ENCODE data around the gene MTUS2. TPM values are rescaled to one million over a fixed set of nuclear protein-coding genes. Genes with fewer than 3 reads are reported as not detected.

Gene MTUS2
- total RNA-seq, 1 experiment from 2014 or later, result 0.35 TPM

- Mint-ChIP-seq H3K4me3 (no peak overlapping the region), H3K4me1 (no peaks in the 10 kb centered on the region)
Measured at GRCh38 chr13:28954810-28955209, 134.7 kb downstream of the MTUS2 start.

More at GRCh38 chr13:28954810-28955209, 134.7 kb downstream of the MTUS2 start:
- no peaks in the 10 kb centered on the region for H3K79me1 ChIP-seq (ENCODE audit: insufficient read depth, low read depth, low read length, poor library complexity, severe bottlenecking)
- H3K23ac ChIP-seq (ENCODE audit: insufficient read length, low read depth, low read length), result no peak overlapping the region
- H3K14ac ChIP-seq (ENCODE audit: insufficient read depth, low read length), result no peak overlapping the region
- no peak overlapping the region for H4K5ac ChIP-seq (ENCODE audit: insufficient read length, low read depth, low read length)
- no peak overlapping the region for H2BK12ac ChIP-seq (ENCODE audit: insufficient read length, low read depth, low read length)
- no peak overlapping the region for H2AFZ ChIP-seq (ENCODE audit: low read length)
- H2AK5ac ChIP-seq (ENCODE audit: insufficient read length, low read length), result no peak overlapping the region
- no peak overlapping the region for H3K56ac ChIP-seq (ENCODE audit: insufficient read length, low read depth, low read length)
- H4K91ac ChIP-seq (ENCODE audit: insufficient read length, low read depth, low read length), result no peak overlapping the region
- H3K27ac Mint-ChIP-seq, result no peak overlapping the region
- H3K27me3 ChIP-seq (ENCODE audit: insufficient read depth, low read length), result no peaks in the 10 kb centered on the region
- H2BK120ac ChIP-seq (ENCODE audit: low read depth, low read length, poor library complexity, severe bottlenecking), result no peak overlapping the region
- peaks cover 7% of the 10 kb centered on the region for H3K27me3 Mint-ChIP-seq (ENCODE audit: low read depth)
- H3K4me1 ChIP-seq (ENCODE audit: insufficient read depth, low read length), result no peaks in the 10 kb centered on the region
- no peak overlapping the region for H4K8ac ChIP-seq (replicated peaks; ENCODE audit: insufficient read length, low read depth, low read length)
- no peak overlapping the region for H3K18ac ChIP-seq (ENCODE audit: insufficient read length, low read depth, low read length)
- H4K20me1 ChIP-seq (ENCODE audit: control insufficient read depth, insufficient read depth, insufficient read length), result no peaks in the 10 kb centered on the region
- no peak overlapping the region for H3K27ac ChIP-seq (ENCODE audit: insufficient read length, low read depth, low read length)
- no peaks in the 10 kb centered on the region; a peak in 2 of 5 replicates for H3K9me3 Mint-ChIP-seq
- no peaks in the 10 kb centered on the region for H3K36me3 Mint-ChIP-seq (ENCODE audit: insufficient read depth in 1 of 3, low read depth in 3 of 3)
- H2BK15ac ChIP-seq (ENCODE audit: low read depth, low read length), result no peak overlapping the region
- no peak for DNase-seq
- H2BK20ac ChIP-seq (ENCODE audit: low read depth, low read length, poor library complexity, severe bottlenecking), result no peak overlapping the region
- no peaks in the 10 kb centered on the region for H3K23me2 ChIP-seq (ENCODE audit: insufficient read length, low read depth, low read length, poor library complexity, severe bottlenecking)
- no peaks in the 10 kb centered on the region for H3K9me3 ChIP-seq (ENCODE audit: control insufficient read depth, low read depth, low read length)
- WGBS (ENCODE audit: extremely low coverage, insufficient read length, low lambda C conversion rate), result no CpG with 5 or more reads among the region's 5 CpGs
- no peak overlapping the region for H3K4ac ChIP-seq (ENCODE audit: low read depth, low read length)
- H2BK5ac ChIP-seq (ENCODE audit: insufficient read length, low read length), result no peak overlapping the region
- H3T11ph ChIP-seq (ENCODE audit: low read length), result no peak overlapping the region
- no peak overlapping the region for H3K4me2 ChIP-seq (ENCODE audit: insufficient read depth, insufficient read length, low read length)
- no peaks in the 10 kb centered on the region for H3K79me2 ChIP-seq (ENCODE audit: insufficient read depth, low read length)
- TF ChIP-seq CTCF (conservative IDR thresholded peaks at IDR 0.05), result no peak
- H3K9ac ChIP-seq (ENCODE audit: extremely low read depth, insufficient read length, low read length), result no peak overlapping the region

Data from H9 (cell line).